Subcutaneous adipose tissue (tissue), 4 donors: ENCODE data around the gene EBI3. TPM values are rescaled to one million over a fixed set of nuclear protein-coding genes. Genes with fewer than 3 reads are reported as not detected.

Source experiments
- total RNA-seq, 4 donors: library from RNA; depleted of rRNA; stranded (reverse); fragments of >200 nt; gene quantifications; one replicate each; pipeline ENCODE4 v1.1.0, GENCODE V29; 2016
- TF ChIP-seq, protein P1 (sequence below): fragments of 450-650 bp; IDR thresholded peaks from one replicate; pipeline ENCODE4 v1.5.1; 2016; ENCODE audit warnings: low read depth, mild to moderate bottlenecking, control low read depth, antibody characterized with exemption, moderate library complexity

The EBI3 gene
- total RNA-seq, 4 donors from 2014 or later, result 2.0 to 20.7 (median 8.0) TPM

- TF ChIP-seq, protein P1, sequence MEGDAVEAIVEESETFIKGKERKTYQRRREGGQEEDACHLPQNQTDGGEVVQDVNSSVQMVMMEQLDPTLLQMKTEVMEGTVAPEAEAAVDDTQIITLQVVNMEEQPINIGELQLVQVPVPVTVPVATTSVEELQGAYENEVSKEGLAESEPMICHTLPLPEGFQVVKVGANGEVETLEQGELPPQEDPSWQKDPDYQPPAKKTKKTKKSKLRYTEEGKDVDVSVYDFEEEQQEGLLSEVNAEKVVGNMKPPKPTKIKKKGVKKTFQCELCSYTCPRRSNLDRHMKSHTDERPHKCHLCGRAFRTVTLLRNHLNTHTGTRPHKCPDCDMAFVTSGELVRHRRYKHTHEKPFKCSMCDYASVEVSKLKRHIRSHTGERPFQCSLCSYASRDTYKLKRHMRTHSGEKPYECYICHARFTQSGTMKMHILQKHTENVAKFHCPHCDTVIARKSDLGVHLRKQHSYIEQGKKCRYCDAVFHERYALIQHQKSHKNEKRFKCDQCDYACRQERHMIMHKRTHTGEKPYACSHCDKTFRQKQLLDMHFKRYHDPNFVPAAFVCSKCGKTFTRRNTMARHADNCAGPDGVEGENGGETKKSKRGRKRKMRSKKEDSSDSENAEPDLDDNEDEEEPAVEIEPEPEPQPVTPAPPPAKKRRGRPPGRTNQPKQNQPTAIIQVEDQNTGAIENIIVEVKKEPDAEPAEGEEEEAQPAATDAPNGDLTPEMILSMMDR, result no peak
Observed at GRCh38 chr19:4208385-4209094, 20.8 kb upstream of the EBI3 start.

GRCh38 chr19:4210166-4210731 is 19.1 kb upstream of the EBI3 start:
- TF ChIP-seq, protein P1, result no peak

- TF ChIP-seq, protein P1, result no peak
Observed at GRCh38 chr19:4213116-4213515, 16.2 kb upstream of the EBI3 start.

DNA sequence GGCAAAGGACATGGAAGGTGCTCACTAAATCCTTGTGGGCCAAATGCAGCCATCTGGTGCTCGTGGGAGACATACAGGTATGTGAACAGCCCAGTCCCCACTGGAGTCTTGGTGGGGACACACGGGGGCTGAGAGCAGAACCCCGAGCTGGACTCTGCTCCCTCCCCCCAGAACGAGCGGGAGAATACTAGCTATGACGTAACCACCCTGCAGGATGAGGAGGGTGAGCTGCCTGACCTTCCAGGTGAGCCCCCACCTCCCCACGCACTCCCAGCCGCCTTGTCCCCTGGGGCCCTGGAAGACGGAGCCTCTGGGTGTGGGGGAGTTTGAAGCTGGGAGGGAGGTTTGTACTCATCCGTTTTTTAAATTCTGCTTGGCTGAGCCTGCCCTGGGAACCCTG is 13.5 kb upstream of the EBI3 start:
- TF ChIP-seq, protein P1, result no peak

GRCh38 chr19:4216846-4217245 is 12.5 kb upstream of the EBI3 start:
- TF ChIP-seq, protein P1, result no peak

- TF ChIP-seq, protein P1, result no peak
Observed at GRCh38 chr19:4217429-4218264, 11.7 kb upstream of the EBI3 start.

GRCh38 chr19:4220188-4220587 is 9.1 kb upstream of the EBI3 start:
- TF ChIP-seq, protein P1, result no peak
